Measurements from ENCODE around the gene CLTC.
"Not testable (repeated sequence)": the region's sequence is repeated elsewhere in the genome, so short reads cannot be mapped to it uniquely, and the experiment has no call there.

CLTC gene

DNA sequence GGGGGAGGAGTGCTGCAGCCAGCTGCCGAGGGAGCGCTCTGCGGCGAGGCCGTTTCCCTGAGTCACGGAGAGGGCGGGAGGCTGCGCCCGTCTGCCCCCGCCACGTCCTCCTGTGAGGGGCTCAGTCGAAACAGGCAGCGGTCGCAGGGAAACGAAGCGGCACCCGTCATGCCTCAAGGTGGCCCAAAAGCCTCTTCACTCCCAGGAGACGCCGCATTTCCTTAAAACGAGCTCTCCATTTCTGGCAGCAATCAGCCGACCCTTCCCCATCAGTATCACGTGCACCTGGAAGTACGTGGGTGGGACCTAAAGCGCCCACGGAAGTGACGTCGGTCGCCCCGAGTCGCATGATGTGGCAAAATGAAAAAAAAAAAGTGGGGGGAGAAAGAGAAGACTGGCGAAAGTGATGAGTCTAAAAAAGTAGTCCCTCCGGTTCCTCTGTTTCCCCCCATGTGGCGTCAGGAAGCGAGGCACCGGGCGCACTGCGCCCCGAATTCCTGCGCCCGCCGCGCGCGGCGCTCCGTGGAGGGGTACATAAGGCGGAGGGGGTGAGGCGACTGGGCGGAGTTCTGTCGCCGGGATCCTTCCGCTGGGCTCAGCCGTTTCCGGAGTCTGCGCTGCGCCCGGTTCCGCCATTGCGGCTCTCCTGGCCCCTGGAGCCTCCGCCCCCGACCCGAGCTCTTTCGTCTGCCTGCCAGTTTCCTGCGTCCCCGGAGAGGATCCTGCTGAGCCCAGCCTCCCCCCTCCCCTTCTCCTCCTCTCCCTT lies at the start of gene CLTC:
CLTC (plus strand) TSS at position 598 of the 766 bp plus-strand sequence. CDS start 237 bp downstream, outside the sequence.
- H3K36me3 ChIP-seq (ENCODE audit: control insufficient read depth, insufficient read depth, low read length), result peaks cover 13% of the 10 kb centered on the region; the same call in 1 of the 2 replicates
- H3K4me1 ChIP-seq (ENCODE audit: control insufficient read depth, insufficient read depth, low read length), result peaks cover 33% of the 10 kb centered on the region
- H3K9me3 ChIP-seq (ENCODE audit: control insufficient read depth, insufficient read depth, low read depth, low read length), result no peaks in the 10 kb centered on the region
- peak within 1 kb of the TSS; percentile 99 for H3K27ac ChIP-seq (ENCODE audit: low read depth, low read length)
- no peaks in the 10 kb centered on the region for H3K27me3 ChIP-seq (ENCODE audit: control insufficient read depth, insufficient read depth, low read length)
- H3K4me3 ChIP-seq (ENCODE audit: low read depth, low read length), result peak within 1 kb of the TSS; percentile 85
- peak within 1 kb of the TSS; percentile 91 for H3K9ac ChIP-seq (ENCODE audit: low read length)

DNA sequence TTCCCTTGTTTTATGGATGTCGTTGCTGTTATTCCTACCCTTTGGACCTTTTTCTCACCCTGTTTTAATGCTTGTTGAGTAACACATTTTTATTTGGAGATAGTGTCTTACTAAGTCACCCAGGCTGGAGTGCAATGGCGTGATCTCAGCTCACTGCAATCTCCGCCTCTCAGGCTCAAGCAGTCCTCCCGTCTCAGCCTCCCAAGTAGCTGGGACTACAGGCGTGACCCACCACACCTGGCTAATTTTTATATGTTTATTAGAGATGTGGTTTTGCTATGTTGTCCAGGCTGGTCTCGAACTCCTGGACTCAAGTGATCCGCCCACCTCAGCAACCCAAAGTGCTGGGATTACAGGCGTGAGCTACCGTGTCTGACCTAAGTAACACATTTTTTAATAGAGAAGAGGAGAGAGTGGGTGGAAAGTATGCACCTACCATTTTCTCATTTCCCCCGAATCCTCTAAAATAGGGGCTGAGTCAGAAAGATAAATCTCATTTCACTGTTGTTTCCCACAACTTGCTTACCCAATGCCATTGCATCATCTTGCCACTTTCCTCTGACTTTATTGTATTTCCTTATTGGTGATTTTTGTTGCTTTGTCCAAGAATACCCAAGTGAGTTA lies 47.3 kb upstream of the CLTC start:
- H3K36me3 ChIP-seq (ENCODE audit: control insufficient read depth, insufficient read depth, low read length), result peaks cover 6% of the 10 kb centered on the region; the same call in 1 of the 2 replicates
- H3K9me3 ChIP-seq (ENCODE audit: control insufficient read depth, insufficient read depth, low read depth, low read length), result no peaks in the 10 kb centered on the region
- no peak overlapping the region for H3K9ac ChIP-seq (ENCODE audit: low read length)
- H3K27ac ChIP-seq (ENCODE audit: low read depth, low read length), result no peak overlapping the region
- H3K4me3 ChIP-seq (ENCODE audit: low read depth, low read length), result no peak overlapping the region
- H3K27me3 ChIP-seq (ENCODE audit: control insufficient read depth, insufficient read depth, low read length), result no peaks in the 10 kb centered on the region
- no peaks in the 10 kb centered on the region for H3K4me1 ChIP-seq (ENCODE audit: control insufficient read depth, insufficient read depth, low read length)

DNA sequence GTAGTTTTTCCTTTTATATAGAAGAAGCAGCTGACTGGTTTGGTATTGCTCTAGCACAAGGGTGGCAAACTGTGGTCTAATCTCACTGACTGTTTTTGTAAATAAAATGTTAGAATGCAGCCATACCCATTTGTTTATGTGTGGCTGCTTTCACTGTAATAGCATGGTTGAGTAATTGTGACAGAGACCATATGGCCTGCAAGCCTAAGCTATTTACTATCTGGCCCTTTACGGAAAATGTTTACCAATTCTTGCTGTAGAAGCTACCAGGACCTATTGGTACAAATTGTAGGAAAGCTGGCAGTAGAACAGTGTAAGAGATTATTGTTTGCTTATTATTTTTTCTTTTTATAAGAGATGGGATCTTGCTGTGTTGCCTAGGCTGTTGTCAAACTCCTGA lies 35.5 kb upstream of the CLTC start:
- H3K4me3 ChIP-seq (ENCODE audit: low read depth, low read length); H3K9ac ChIP-seq (ENCODE audit: low read length): not testable (repeated sequence)

DNA sequence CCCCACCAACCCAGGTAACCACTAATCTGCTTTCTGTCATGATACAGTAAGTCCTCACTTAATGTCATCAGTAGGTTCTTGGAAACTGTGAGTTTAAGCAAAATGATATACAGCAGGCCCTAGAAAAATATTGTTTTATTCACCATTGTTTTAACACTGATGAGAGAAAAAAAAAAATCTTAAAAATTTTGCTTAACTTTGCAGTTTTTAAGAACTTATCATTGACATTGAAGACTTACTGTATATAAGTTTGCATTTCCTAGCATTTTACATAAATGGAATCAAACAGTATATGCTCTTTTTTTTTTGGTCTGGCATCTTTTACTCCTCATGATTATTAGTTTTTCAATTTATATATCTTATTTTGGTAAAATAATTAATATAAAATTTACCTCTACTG lies 19.5 kb upstream of the CLTC start:
- Histone ChIP-seq H3K4me1 (ENCODE audit: control insufficient read depth, insufficient read depth, low read length) (0 out of 2 replicates have a peak, but pooled peaks cover 4% of the 10 kb centered on the region), H3K27me3 (ENCODE audit: control insufficient read depth, insufficient read depth, low read length) (no peaks in the 10 kb centered on the region), H3K27ac (ENCODE audit: low read depth, low read length) (no peak overlapping the region), H3K36me3 (ENCODE audit: control insufficient read depth, insufficient read depth, low read length) (peaks cover 39% of the 10 kb centered on the region), H3K9ac (ENCODE audit: low read length) (no peak overlapping the region), H3K4me3 (ENCODE audit: low read depth, low read length) (no peak overlapping the region), H3K9me3 (ENCODE audit: control insufficient read depth, insufficient read depth, low read depth, low read length) (no peaks in the 10 kb centered on the region)

More for the DNA sequence above, 35.5 kb upstream of the CLTC start:
- H3K27me3 ChIP-seq (ENCODE audit: control insufficient read depth, insufficient read depth, low read length); H3K27ac ChIP-seq (ENCODE audit: low read depth, low read length); H3K4me1 ChIP-seq (ENCODE audit: control insufficient read depth, insufficient read depth, low read length); H3K36me3 ChIP-seq (ENCODE audit: control insufficient read depth, insufficient read depth, low read length); H3K9me3 ChIP-seq (ENCODE audit: control insufficient read depth, insufficient read depth, low read depth, low read length): not testable (repeated sequence)

DNA sequence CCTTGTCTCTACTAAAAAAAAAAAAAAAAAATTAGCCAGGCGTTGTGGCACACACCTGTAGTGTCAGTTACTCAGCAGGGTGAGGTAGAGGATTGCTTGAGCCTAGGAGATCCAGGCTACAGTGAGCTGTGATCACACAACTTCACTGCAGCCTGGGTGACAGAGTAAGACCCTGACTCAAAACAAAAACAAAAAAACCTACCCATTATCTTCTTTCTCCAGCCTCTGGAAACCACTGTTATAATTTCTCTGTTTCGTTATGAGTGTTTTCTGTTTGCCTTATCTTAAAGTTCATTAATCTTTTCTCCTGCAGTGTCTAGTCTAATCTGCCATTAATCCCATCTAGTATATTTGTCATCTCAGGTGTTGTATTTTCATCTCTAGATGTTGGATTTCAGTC lies 18.6 kb upstream of the CLTC start:
- Histone ChIP-seq H3K27me3 (ENCODE audit: control insufficient read depth, insufficient read depth, low read length) (no peaks in the 10 kb centered on the region), H3K4me3 (ENCODE audit: low read depth, low read length) (no peak overlapping the region), H3K27ac (ENCODE audit: low read depth, low read length) (no peak overlapping the region), H3K4me1 (ENCODE audit: control insufficient read depth, insufficient read depth, low read length) (0 out of 2 replicates have a peak, but pooled peaks cover 4% of the 10 kb centered on the region), H3K9ac (ENCODE audit: low read length) (no peak overlapping the region), H3K9me3 (ENCODE audit: control insufficient read depth, insufficient read depth, low read depth, low read length) (no peaks in the 10 kb centered on the region), H3K36me3 (ENCODE audit: control insufficient read depth, insufficient read depth, low read length) (peaks cover 47% of the 10 kb centered on the region)

DNA sequence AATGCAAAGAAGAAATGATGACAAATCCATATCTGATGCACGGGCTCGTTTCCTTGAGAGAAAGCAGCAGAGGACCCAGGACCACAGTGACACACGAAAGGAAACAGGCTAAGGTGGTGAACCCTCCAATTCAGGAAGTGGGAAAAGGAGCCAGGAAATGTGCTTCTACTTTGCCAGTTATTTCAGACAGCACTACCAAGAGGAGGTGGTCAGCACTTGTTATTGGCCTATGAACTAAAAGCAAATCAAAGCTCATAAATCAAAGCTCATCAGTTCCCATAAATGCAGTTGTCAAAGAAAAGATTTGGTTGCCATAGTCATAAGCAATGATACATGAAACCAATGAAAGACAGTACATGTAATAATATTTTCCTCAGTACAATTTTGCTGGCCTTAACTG lies 12.6 kb upstream of the CLTC start:
- Histone ChIP-seq H3K4me1 (ENCODE audit: control insufficient read depth, insufficient read depth, low read length) (no peaks in the 10 kb centered on the region), H3K27ac (ENCODE audit: low read depth, low read length) (no peak overlapping the region), H3K9me3 (ENCODE audit: control insufficient read depth, insufficient read depth, low read depth, low read length) (no peaks in the 10 kb centered on the region), H3K9ac (ENCODE audit: low read length) (no peak overlapping the region), H3K27me3 (ENCODE audit: control insufficient read depth, insufficient read depth, low read length) (no peaks in the 10 kb centered on the region), H3K36me3 (ENCODE audit: control insufficient read depth, insufficient read depth, low read length) (peaks cover 51% of the 10 kb centered on the region), H3K4me3 (ENCODE audit: low read depth, low read length) (no peak overlapping the region)

DNA sequence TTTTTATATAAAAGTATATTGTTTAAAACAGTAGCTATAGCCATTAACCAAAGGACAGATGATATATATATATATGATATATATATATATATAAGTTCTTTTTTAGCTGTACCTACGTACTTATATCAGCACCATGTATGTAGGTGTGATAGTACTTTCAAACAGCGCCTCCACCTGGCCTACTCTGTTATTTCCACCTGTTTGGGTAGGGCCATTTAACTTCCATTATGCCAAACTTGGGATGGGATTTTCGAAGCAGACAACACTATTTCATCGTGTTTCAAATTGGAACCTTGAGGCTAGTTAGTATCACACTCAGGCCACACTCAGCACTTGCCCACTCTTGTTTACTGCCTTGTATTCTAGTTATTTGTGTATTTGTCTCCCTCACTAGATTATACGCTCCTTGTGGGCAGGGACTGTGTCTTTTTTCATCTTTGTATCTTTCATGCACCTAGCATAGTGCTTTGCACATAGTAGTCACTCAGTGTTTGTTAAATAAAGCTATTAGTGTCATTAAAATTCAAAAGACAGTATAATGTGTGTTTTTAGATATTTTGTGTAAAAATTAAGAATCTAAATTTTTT lies 11.8 kb upstream of the CLTC start:
- H3K36me3 ChIP-seq (ENCODE audit: control insufficient read depth, insufficient read depth, low read length), result peaks cover 45% of the 10 kb centered on the region

DNA sequence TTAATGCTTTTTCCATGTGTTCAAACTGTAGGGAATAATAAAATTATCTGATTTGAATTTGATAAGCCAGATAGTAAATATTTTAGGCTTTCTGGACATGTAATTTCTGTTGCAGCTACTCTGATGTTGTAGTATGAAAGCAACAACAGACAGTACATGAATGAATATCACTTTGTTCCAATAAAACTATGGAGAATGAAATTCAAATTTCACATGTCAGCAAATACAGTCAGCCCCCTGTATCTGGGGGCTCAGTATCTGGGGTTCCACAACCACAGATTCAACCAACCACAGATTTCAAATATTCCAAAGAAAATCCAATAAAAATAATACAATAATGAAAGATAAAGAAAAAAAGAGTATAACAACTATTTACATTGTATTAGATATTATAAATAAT lies 8.2 kb upstream of the CLTC start:
- no peak overlapping the region for H3K9ac ChIP-seq (ENCODE audit: low read length)
- no peaks in the 10 kb centered on the region for H3K9me3 ChIP-seq (ENCODE audit: control insufficient read depth, insufficient read depth, low read depth, low read length)
- H3K4me1 ChIP-seq (ENCODE audit: control insufficient read depth, insufficient read depth, low read length), result no peaks in the 10 kb centered on the region; the same call in 1 of the 2 replicates
- peaks cover 18% of the 10 kb centered on the region for H3K36me3 ChIP-seq (ENCODE audit: control insufficient read depth, insufficient read depth, low read length)
- no peak overlapping the region for H3K27ac ChIP-seq (ENCODE audit: low read depth, low read length)
- no peak overlapping the region for H3K4me3 ChIP-seq (ENCODE audit: low read depth, low read length)
- H3K27me3 ChIP-seq (ENCODE audit: control insufficient read depth, insufficient read depth, low read length), result no peaks in the 10 kb centered on the region

More for the DNA sequence above, 11.8 kb upstream of the CLTC start:
- no peak overlapping the region for H3K9ac ChIP-seq (ENCODE audit: low read length)
- H3K27me3 ChIP-seq (ENCODE audit: control insufficient read depth, insufficient read depth, low read length), result no peaks in the 10 kb centered on the region
- no peaks in the 10 kb centered on the region for H3K4me1 ChIP-seq (ENCODE audit: control insufficient read depth, insufficient read depth, low read length)
- H3K9me3 ChIP-seq (ENCODE audit: control insufficient read depth, insufficient read depth, low read depth, low read length), result no peaks in the 10 kb centered on the region
- H3K4me3 ChIP-seq (ENCODE audit: low read depth, low read length), result no peak overlapping the region
- no peak overlapping the region for H3K27ac ChIP-seq (ENCODE audit: low read depth, low read length)

DNA sequence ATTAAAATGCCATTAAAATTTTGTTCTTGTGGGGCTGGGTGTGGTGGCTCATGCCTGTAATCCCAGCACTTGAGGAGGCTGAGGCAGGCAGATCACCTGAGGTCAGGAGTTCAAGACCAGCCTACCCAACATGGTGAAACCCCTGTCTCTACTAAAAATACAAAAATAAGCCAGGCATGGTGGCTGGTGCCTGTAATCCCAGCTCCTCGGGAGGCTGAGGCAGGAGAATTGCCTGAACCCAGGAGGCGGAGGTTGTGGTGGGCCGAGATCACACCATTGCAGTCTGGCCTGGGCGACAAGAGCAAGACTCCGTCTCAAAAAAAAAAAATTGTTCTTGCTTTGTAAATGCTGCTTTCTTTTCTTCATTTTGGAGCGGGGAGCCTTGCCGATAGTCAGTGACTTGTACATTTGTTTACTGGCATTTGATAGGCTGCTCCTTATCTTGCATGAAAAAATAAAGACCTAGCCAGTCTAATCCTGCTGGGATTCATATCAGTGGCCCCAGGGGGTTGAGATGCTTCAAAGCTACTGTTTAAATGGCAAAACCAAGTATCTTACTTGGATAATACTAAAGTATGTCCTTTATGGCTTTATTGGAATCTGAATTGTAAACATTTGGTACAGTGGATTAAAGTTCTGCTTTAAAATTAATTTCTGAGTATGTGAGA lies 3.3 kb upstream of the CLTC start:
- H3K9ac ChIP-seq (ENCODE audit: low read length), result no peak overlapping the region
- H3K36me3 ChIP-seq (ENCODE audit: control insufficient read depth, insufficient read depth, low read length), result 0 out of 2 replicates have a peak, but pooled peaks cover 2% of the 10 kb centered on the region
- no peak overlapping the region for H3K27ac ChIP-seq (ENCODE audit: low read depth, low read length)
- no peaks in the 10 kb centered on the region for H3K9me3 ChIP-seq (ENCODE audit: control insufficient read depth, insufficient read depth, low read depth, low read length)
- H3K4me1 ChIP-seq (ENCODE audit: control insufficient read depth, insufficient read depth, low read length), result peaks cover 15% of the 10 kb centered on the region
- H3K27me3 ChIP-seq (ENCODE audit: control insufficient read depth, insufficient read depth, low read length), result no peaks in the 10 kb centered on the region
- no peak overlapping the region for H3K4me3 ChIP-seq (ENCODE audit: low read depth, low read length)

DNA sequence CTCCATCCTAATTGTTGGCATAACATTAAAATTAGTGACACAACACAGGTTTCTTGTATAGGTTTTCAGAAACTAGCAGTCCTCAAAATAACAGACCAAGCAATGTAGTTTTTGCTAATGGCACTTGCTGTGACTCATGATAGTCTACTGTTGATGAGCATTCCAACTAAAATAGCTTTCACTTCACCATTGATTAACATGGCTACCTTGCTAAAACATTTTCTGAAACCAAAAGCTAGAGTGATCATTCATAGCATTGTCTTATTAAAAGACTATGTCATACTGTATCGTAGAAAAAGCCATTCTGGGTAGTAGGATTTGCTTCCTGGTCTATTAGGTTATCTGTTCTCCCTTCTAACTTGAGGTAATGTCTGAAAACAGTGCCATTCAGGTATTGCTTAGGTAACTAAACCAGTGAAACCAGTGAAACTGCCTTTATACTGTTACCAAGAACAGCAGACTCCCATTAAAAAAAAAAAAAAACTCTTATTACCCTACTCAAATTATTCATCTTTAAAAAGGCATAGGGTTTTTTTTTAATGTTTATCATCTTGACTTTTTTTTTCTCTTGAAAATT lies 2.5 kb upstream of the CLTC start:
- H3K36me3 ChIP-seq (ENCODE audit: control insufficient read depth, insufficient read depth, low read length), result 0 out of 2 replicates have a peak, but pooled peaks cover 2% of the 10 kb centered on the region
- H3K4me1 ChIP-seq (ENCODE audit: control insufficient read depth, insufficient read depth, low read length), result peaks cover 24% of the 10 kb centered on the region
- H3K27me3 ChIP-seq (ENCODE audit: control insufficient read depth, insufficient read depth, low read length), result no peaks in the 10 kb centered on the region
- no peak overlapping the region for H3K27ac ChIP-seq (ENCODE audit: low read depth, low read length)
- peak overlapping the region; percentile 9; the same call in 1 of the 2 replicates for H3K4me3 ChIP-seq (ENCODE audit: low read depth, low read length)
- H3K9me3 ChIP-seq (ENCODE audit: control insufficient read depth, insufficient read depth, low read depth, low read length), result no peaks in the 10 kb centered on the region
- H3K9ac ChIP-seq (ENCODE audit: low read length), result no peak overlapping the region

All from HUES6 (cell line).